ENCODE results near the gene CIDEA. TPM values are rescaled to one million over a fixed set of nuclear protein-coding genes. Genes with fewer than 3 reads are reported as not detected.
A peak's percentile ranks its signal among the peaks of the same experiment; 100 is the strongest.

CIDEA gene
- total and polyA plus RNA-seq, 9 of the 15 experiments (the other 6 are each of a cell fraction or from before 2014, with no cell fraction given): not detected

GRCh38 chr18:12283256-12283655, 29.1 kb downstream of the CIDEA start (continued):
- TF ChIP-seq CHD7 (IDR thresholded peaks at IDR 0.05; ENCODE audit: low read depth, low read length) (no peak), SMARCB1 (IDR thresholded peaks at IDR 0.05; ENCODE audit: insufficient read length, low read depth) (no peak), GABPA (tag; conservative IDR thresholded peaks at IDR 0.05; ENCODE audit: low read depth) (no peak), SRF (CRISPR knock-in tag; IDR thresholded peaks at IDR 0.05) (peak in 1 of 2 experiments; percentile 94; a peak in 1 of 4 replicates), GABPB1 (CRISPR knock-in tag; IDR thresholded peaks at IDR 0.05) (no peak), ZNF445 (CRISPR knock-in tag; IDR thresholded peaks at IDR 0.05; ENCODE audit: low read depth) (no peak), ZNF280A (IDR thresholded peaks at IDR 0.05; ENCODE audit: low read depth, partially characterized antibody) (no peak), ZNF212 (CRISPR knock-in tag; IDR thresholded peaks at IDR 0.05) (no peak), ZMIZ1 (IDR thresholded peaks at IDR 0.05; ENCODE audit: low read depth in 2 of 2, low read length in 2 of 2) (no peak), ZNF583 (CRISPR knock-in tag; IDR thresholded peaks at IDR 0.05) (no peak), TRIM28 (IDR thresholded peaks at IDR 0.05) (no peak), RB1 (IDR thresholded peaks at IDR 0.05; ENCODE audit: low read depth) (peak; percentile 46; the same call in 1 of the 2 replicates)

All from K562 (cell line).